Liver (tissue), 9 donors: ENCODE data around the gene MAP2K6. TPM values are rescaled to one million over a fixed set of nuclear protein-coding genes. Genes with fewer than 3 reads are reported as not detected.

Source experiments
- DNase-seq: peaks from one replicate; pipeline ENCODE4 v3.0.0-alpha.2; 2017; ENCODE audit warnings: low spot score
- H3K27ac ChIP-seq, 2 donors: one replicate each; pipeline ENCODE4 v1.7.0; 2013; ENCODE audit warnings: inconsistent platforms in 2 of 2, low read length in 2 of 2, control low read depth in 1 of 2, low read depth in 1 of 2, mild to moderate bottlenecking in 1 of 2
- H3K27me3 ChIP-seq, 4 donors: one replicate each; pipeline versions ENCODE4 v1.6.1 to v1.7.0; 2013; ENCODE audit warnings: low read length in 3 of 4, inconsistent platforms in 1 of 4, mild to moderate bottlenecking in 1 of 4, moderate library complexity in 1 of 4; ENCODE audit not compliant: control insufficient read depth in 4 of 4, insufficient read depth in 4 of 4
- H3K36me3 ChIP-seq, 4 donors: one replicate each; pipeline versions ENCODE4 v1.6.1 to v1.7.0; 2013; ENCODE audit warnings: low read length in 3 of 4, mild to moderate bottlenecking in 3 of 4, low read depth in 1 of 4, moderate library complexity in 1 of 4; ENCODE audit not compliant: control insufficient read depth in 4 of 4, insufficient read depth in 3 of 4
- H3K4me1 ChIP-seq, 4 donors: one replicate each; pipeline versions ENCODE4 v1.6.1 to v1.7.0; 2013; ENCODE audit warnings: low read length in 3 of 4, mild to moderate bottlenecking in 3 of 4, moderate library complexity in 1 of 4; ENCODE audit not compliant: control insufficient read depth in 4 of 4, insufficient read depth in 4 of 4
- H3K4me3 ChIP-seq, 3 donors: one replicate each; pipeline versions ENCODE4 v1.6.1 to v1.7.0; 2013; ENCODE audit warnings: low read length in 3 of 3, control low read depth in 1 of 3, low read depth in 1 of 3, mild to moderate bottlenecking in 1 of 3
- H3K9ac ChIP-seq, 2 donors: one replicate each; pipeline ENCODE4 v1.7.0; 2013; ENCODE audit warnings: low read length in 2 of 2, mild to moderate bottlenecking in 2 of 2, moderate library complexity in 2 of 2, control low read depth in 1 of 2, low read depth in 1 of 2
- H3K9me3 ChIP-seq, 4 donors: one replicate each; pipeline versions ENCODE4 v1.6.1 to v1.7.0; 2013; ENCODE audit warnings: low read length in 3 of 4; ENCODE audit not compliant: control insufficient read depth in 4 of 4
- EGR1 ChIP-seq, 2 donors: IDR thresholded peaks; 2 replicates each; pipeline ENCODE4 v1.6.1; 2016 to 2018; ENCODE audit warnings: antibody characterized with exemption in 2 of 2, low read depth in 2 of 2
- FOXA1 ChIP-seq: IDR thresholded peaks from 2 replicates; pipeline ENCODE4 v1.6.1; 2016; ENCODE audit warnings: antibody characterized with exemption
- FOXA2 ChIP-seq: IDR thresholded peaks from 2 replicates; pipeline ENCODE4 v1.6.1; 2016; ENCODE audit warnings: antibody characterized with exemption
- GABPA ChIP-seq, 2 donors: IDR thresholded peaks in 1 of 2; conservative IDR thresholded peaks in 1 of 2; 2 replicates each; pipeline ENCODE4 v1.6.1; 2016; ENCODE audit warnings: antibody characterized with exemption in 2 of 2, mild to moderate bottlenecking in 1 of 2, moderate library complexity in 1 of 2
- HNF4A ChIP-seq, 2 donors: conservative IDR thresholded peaks; 2 replicates each; pipeline ENCODE4 v1.6.1; 2016; ENCODE audit warnings: antibody characterized with exemption in 2 of 2, mild to moderate bottlenecking in 2 of 2
- HNF4G ChIP-seq: IDR thresholded peaks from 2 replicates; pipeline ENCODE4 v1.6.1; 2016; ENCODE audit warnings: antibody characterized with exemption
- JUND ChIP-seq, 2 donors: IDR thresholded peaks; 2 replicates each; pipeline ENCODE4 v1.6.1; 2016; ENCODE audit warnings: antibody characterized with exemption in 2 of 2
- NR2F2 ChIP-seq: IDR thresholded peaks from 2 replicates; pipeline ENCODE4 v1.6.1; 2016; ENCODE audit warnings: antibody characterized with exemption
- RAD21 ChIP-seq, 2 donors: IDR thresholded peaks; 2 replicates each; pipeline ENCODE4 v1.6.1; 2016; ENCODE audit warnings: antibody characterized with exemption in 2 of 2, mild to moderate bottlenecking in 2 of 2
- RXRA ChIP-seq, 2 donors: IDR thresholded peaks; 2 replicates each; pipeline ENCODE4 v1.6.1; 2017 to 2018; ENCODE audit warnings: antibody characterized with exemption in 2 of 2, mild to moderate bottlenecking in 1 of 2
- TAF1 ChIP-seq: conservative IDR thresholded peaks from 2 replicates; pipeline ENCODE4 v1.6.1; 2016; ENCODE audit warnings: antibody characterized with exemption, mild to moderate bottlenecking
- YY1 ChIP-seq: IDR thresholded peaks from 2 replicates; pipeline ENCODE4 v1.6.1; 2016; ENCODE audit warnings: antibody characterized with exemption, mild to moderate bottlenecking
- ZBTB33 ChIP-seq: IDR thresholded peaks from 2 replicates; pipeline ENCODE4 v1.6.1; 2016; ENCODE audit warnings: antibody characterized with exemption
- WGBS: extraction: QIAGEN DNeasy Blood & Tissue Kit; methylation state at CpG from one replicate; pipeline ENCODE4 v1.1.7; 2013; 5-methylcytosine and 5-hydroxymethylcytosine counted together
- polyA plus RNA-seq, 2 donors: library from polyadenylated mRNA; stranded (reverse) in 1 of 2; unstranded in 1 of 2; fragments of 200-250 nt in 1 of 2; fragments of >200 nt in 1 of 2; fragmentation: Nextera tagmentation in 1 of 2; extraction: Ambion mirVana in 1 of 2; gene quantifications; one replicate each; pipeline versions ENCODE4 v1.2.1 to v1.2.3, GENCODE V29; 2013 to 2015
- total RNA-seq, 2 donors: library from RNA; depleted of rRNA; stranded (reverse); fragments of >200 nt; gene quantifications; one replicate each; pipeline ENCODE4 v1.2.3, GENCODE V29; 2014
- TF ChIP-seq, protein P1 (sequence below): fragments of 150-350 bp; IDR thresholded peaks from 2 replicates; pipeline ENCODE4 v1.5.1; 2017; ENCODE audit warnings: improper control_type of control experiment, low read depth, low read length; ENCODE audit not compliant: missing input control
- TF ChIP-seq, protein P2 (sequence below): IDR thresholded peaks from 2 replicates; pipeline ENCODE4 v1.6.1; 2016; ENCODE audit warnings: antibody characterized with exemption
- TF ChIP-seq, protein P3 (sequence below): IDR thresholded peaks from 2 replicates; pipeline ENCODE4 v1.6.1; 2016; ENCODE audit warnings: antibody characterized with exemption, mild to moderate bottlenecking
- donor health status: healthy.
- donor health status: healthy.
- donor health status: healthy.
- donor health status: healthy.
- donor health status: healthy.

The MAP2K6 gene
- total and polyA plus RNA-seq, 4 donors = 0.31 to 5.4 (median 2.6) TPM

GRCh38 chr17:69579961-69580677 lies 165.6 kb downstream of the MAP2K6 start:
- H3K4me1 ChIP-seq = no peaks in the 10 kb centered on the region
- WGBS = 86% methylated on average over 5 of the region's 5 CpGs
- peaks cover 0 to 5% (median 0%) of the 10 kb centered on the region in 4 donors for H3K27me3 ChIP-seq
- DNase-seq = no peak
- no peak overlapping the region for H3K9ac ChIP-seq
- H3K36me3 ChIP-seq = no peaks in the 10 kb centered on the region
- TF ChIP-seq JUND (IDR thresholded peaks at IDR 0.05) = no peak
- TF ChIP-seq HNF4G = no peak
- TF ChIP-seq GABPA (IDR thresholded peaks at IDR 0.05 in 1 of 2, conservative IDR thresholded peaks at IDR 0.05 in 1 of 2) = no peak
- TF ChIP-seq, protein P1, sequence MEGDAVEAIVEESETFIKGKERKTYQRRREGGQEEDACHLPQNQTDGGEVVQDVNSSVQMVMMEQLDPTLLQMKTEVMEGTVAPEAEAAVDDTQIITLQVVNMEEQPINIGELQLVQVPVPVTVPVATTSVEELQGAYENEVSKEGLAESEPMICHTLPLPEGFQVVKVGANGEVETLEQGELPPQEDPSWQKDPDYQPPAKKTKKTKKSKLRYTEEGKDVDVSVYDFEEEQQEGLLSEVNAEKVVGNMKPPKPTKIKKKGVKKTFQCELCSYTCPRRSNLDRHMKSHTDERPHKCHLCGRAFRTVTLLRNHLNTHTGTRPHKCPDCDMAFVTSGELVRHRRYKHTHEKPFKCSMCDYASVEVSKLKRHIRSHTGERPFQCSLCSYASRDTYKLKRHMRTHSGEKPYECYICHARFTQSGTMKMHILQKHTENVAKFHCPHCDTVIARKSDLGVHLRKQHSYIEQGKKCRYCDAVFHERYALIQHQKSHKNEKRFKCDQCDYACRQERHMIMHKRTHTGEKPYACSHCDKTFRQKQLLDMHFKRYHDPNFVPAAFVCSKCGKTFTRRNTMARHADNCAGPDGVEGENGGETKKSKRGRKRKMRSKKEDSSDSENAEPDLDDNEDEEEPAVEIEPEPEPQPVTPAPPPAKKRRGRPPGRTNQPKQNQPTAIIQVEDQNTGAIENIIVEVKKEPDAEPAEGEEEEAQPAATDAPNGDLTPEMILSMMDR = no peak
- TF ChIP-seq RAD21 (IDR thresholded peaks at IDR 0.05) = no peak
- TF ChIP-seq TAF1 = no peak
- no peak for TF ChIP-seq ZBTB33
- TF ChIP-seq FOXA2 = no peak
- TF ChIP-seq NR2F2 = no peak
- no peak for TF ChIP-seq HNF4A (conservative IDR thresholded peaks at IDR 0.05)
- TF ChIP-seq RXRA (IDR thresholded peaks at IDR 0.05) = no peak
- TF ChIP-seq, protein P2, sequence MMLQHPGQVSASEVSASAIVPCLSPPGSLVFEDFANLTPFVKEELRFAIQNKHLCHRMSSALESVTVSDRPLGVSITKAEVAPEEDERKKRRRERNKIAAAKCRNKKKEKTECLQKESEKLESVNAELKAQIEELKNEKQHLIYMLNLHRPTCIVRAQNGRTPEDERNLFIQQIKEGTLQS = no peak
- no peak for TF ChIP-seq EGR1 (IDR thresholded peaks at IDR 0.05; ENCODE audit: low read depth in 2 of 2)
- TF ChIP-seq, protein P3, sequence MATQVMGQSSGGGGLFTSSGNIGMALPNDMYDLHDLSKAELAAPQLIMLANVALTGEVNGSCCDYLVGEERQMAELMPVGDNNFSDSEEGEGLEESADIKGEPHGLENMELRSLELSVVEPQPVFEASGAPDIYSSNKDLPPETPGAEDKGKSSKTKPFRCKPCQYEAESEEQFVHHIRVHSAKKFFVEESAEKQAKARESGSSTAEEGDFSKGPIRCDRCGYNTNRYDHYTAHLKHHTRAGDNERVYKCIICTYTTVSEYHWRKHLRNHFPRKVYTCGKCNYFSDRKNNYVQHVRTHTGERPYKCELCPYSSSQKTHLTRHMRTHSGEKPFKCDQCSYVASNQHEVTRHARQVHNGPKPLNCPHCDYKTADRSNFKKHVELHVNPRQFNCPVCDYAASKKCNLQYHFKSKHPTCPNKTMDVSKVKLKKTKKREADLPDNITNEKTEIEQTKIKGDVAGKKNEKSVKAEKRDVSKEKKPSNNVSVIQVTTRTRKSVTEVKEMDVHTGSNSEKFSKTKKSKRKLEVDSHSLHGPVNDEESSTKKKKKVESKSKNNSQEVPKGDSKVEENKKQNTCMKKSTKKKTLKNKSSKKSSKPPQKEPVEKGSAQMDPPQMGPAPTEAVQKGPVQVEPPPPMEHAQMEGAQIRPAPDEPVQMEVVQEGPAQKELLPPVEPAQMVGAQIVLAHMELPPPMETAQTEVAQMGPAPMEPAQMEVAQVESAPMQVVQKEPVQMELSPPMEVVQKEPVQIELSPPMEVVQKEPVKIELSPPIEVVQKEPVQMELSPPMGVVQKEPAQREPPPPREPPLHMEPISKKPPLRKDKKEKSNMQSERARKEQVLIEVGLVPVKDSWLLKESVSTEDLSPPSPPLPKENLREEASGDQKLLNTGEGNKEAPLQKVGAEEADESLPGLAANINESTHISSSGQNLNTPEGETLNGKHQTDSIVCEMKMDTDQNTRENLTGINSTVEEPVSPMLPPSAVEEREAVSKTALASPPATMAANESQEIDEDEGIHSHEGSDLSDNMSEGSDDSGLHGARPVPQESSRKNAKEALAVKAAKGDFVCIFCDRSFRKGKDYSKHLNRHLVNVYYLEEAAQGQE = no peak
- TF ChIP-seq FOXA1 = no peak
- no peak for TF ChIP-seq YY1
- H3K9me3 ChIP-seq = no peaks in the 10 kb centered on the region
- no peak overlapping the region for H3K4me3 ChIP-seq
- no peak overlapping the region for H3K27ac ChIP-seq
